Liver (tissue), 3 donors: ENCODE data around the gene ZNF655.

ENCODE experiments used
- CTCF ChIP-seq: fragments of 150-350 bp; IDR thresholded peaks from 2 replicates; pipeline ENCODE4 v1.5.1; 2017; ENCODE audit warnings: improper control_type of control experiment, low read depth, low read length; ENCODE audit not compliant: missing input control
- EGR1 ChIP-seq, 2 donors: IDR thresholded peaks; 2 replicates each; pipeline ENCODE4 v1.6.1; 2016 to 2018; ENCODE audit warnings: antibody characterized with exemption in 2 of 2, low read depth in 2 of 2
- REST ChIP-seq: IDR thresholded peaks from 2 replicates; pipeline ENCODE4 v1.6.1; 2016; ENCODE audit warnings: antibody characterized with exemption, mild to moderate bottlenecking
- TF ChIP-seq, protein P1 (sequence below): IDR thresholded peaks from 2 replicates; pipeline ENCODE4 v1.6.1; 2016; ENCODE audit warnings: antibody characterized with exemption
- TF ChIP-seq, protein P2 (sequence below): IDR thresholded peaks from 2 replicates; pipeline ENCODE4 v1.6.1; 2016; ENCODE audit warnings: antibody characterized with exemption
- donor health status: healthy.
- donor health status: healthy.

- no peak for TF ChIP-seq REST
- TF ChIP-seq CTCF, result no peak
- TF ChIP-seq, protein P1, sequence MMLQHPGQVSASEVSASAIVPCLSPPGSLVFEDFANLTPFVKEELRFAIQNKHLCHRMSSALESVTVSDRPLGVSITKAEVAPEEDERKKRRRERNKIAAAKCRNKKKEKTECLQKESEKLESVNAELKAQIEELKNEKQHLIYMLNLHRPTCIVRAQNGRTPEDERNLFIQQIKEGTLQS, result no peak
- TF ChIP-seq EGR1 (IDR thresholded peaks at IDR 0.05; ENCODE audit: low read depth in 2 of 2), result no peak
- TF ChIP-seq, protein P2, sequence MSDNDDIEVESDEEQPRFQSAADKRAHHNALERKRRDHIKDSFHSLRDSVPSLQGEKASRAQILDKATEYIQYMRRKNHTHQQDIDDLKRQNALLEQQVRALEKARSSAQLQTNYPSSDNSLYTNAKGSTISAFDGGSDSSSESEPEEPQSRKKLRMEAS, result no peak
Observed at GRCh38 chr7:99543916-99544315, 14.5 kb upstream of the ZNF655 start.
